SK-N-SH treated with all-trans-retinoic acid at 6 μM for 48 hours (cell line): ENCODE measurements around the gene SAP30L.
A peak's percentile ranks its signal among the peaks of the same experiment; 100 is the strongest.

ENCODE experiments used
- ATAC-seq: fragments of 200-7000 bp; cut with Tn5 transposase; 3 replicates; pipeline ENCODE4 v1.9.1; 2020; ENCODE audit warnings: mild to moderate bottlenecking, moderate library complexity
- ARNTL ChIP-seq: fragments of 450-650 bp; formaldehyde crosslinking; IDR thresholded peaks from 2 replicates; pipeline ENCODE4 v1.5.0; 2020; ENCODE audit warnings: low read depth, mild to moderate bottlenecking, moderate library complexity, borderline replicate concordance
- BACH2 ChIP-seq: fragments of 250-450 bp; sonication (Bioruptor Pico); IDR thresholded peaks from 2 replicates; pipeline ENCODE4 v1.9.0; 2021; ENCODE audit warnings: mild to moderate bottlenecking, borderline replicate concordance
- CREB5 ChIP-seq: fragments of 250-450 bp; sonication (Bioruptor Pico); IDR thresholded peaks from 2 replicates; pipeline ENCODE4 v1.5.1; 2020; ENCODE audit warnings: low read depth, mild to moderate bottlenecking, moderate library complexity
- CSDC2 ChIP-seq: fragments of 250-450 bp; sonication (Bioruptor Pico); IDR thresholded peaks from 2 replicates; pipeline ENCODE4 v1.5.0; 2020; ENCODE audit warnings: mild to moderate bottlenecking, moderate library complexity
- ESRRG ChIP-seq: fragments of 250-450 bp; sonication (Bioruptor Pico); IDR thresholded peaks from 2 replicates; pipeline ENCODE4 v1.6.1; 2021; ENCODE audit warnings: mild to moderate bottlenecking
- ISL1 ChIP-seq: fragments of 250-450 bp; sonication (Bioruptor Pico); IDR thresholded peaks from 2 replicates; pipeline ENCODE4 v2.1.2; 2022; ENCODE audit warnings: mild to moderate bottlenecking, moderate library complexity
- OSR1 ChIP-seq: fragments of 250-450 bp; sonication (Bioruptor Pico); IDR thresholded peaks from 2 replicates; pipeline ENCODE4 v1.8.0; 2022; ENCODE audit warnings: moderate library complexity, mild to moderate bottlenecking, inconsistent platforms
- PATZ1 ChIP-seq: fragments of 250-450 bp; sonication (Bioruptor Pico); IDR thresholded peaks from 2 replicates; pipeline ENCODE4 v1.8.0; 2020; ENCODE audit warnings: mild to moderate bottlenecking, moderate library complexity, borderline replicate concordance
- PPARA ChIP-seq: fragments of 250-450 bp; sonication (Bioruptor Pico); IDR thresholded peaks from 2 replicates; pipeline ENCODE4 v1.5.0; 2020; ENCODE audit warnings: mild to moderate bottlenecking, borderline replicate concordance
- RARB ChIP-seq: fragments of 250-450 bp; sonication (Bioruptor Pico); IDR thresholded peaks from 2 replicates; pipeline ENCODE4 v1.8.0; 2021; ENCODE audit warnings: mild to moderate bottlenecking, moderate library complexity
- SNAI2 ChIP-seq: fragments of 250-450 bp; sonication (Bioruptor Pico); IDR thresholded peaks from 2 replicates; pipeline ENCODE4 v1.5.0; 2020; ENCODE audit warnings: mild to moderate bottlenecking, moderate library complexity
- TCF4 ChIP-seq: fragments of 250-450 bp; sonication (Bioruptor Pico); IDR thresholded peaks from 2 replicates; pipeline ENCODE4 v1.8.0; 2021; ENCODE audit warnings: mild to moderate bottlenecking, moderate library complexity, borderline replicate concordance
- TOX ChIP-seq: fragments of 250-450 bp; sonication (Bioruptor Pico); IDR thresholded peaks from 2 replicates; pipeline ENCODE4 v1.8.0; 2021; ENCODE audit warnings: mild to moderate bottlenecking, moderate library complexity, borderline replicate concordance
- TSHZ2 ChIP-seq: fragments of 250-450 bp; sonication (Bioruptor Pico); IDR thresholded peaks from 2 replicates; pipeline ENCODE4 v1.5.0; 2020; ENCODE audit warnings: mild to moderate bottlenecking, moderate library complexity
- ZC3H10 ChIP-seq: fragments of 250-450 bp; sonication (Bioruptor Pico); IDR thresholded peaks from 2 replicates; pipeline ENCODE4 v1.5.1; 2021; ENCODE audit warnings: mild to moderate bottlenecking, moderate library complexity
- ZFP3 ChIP-seq: fragments of 250-450 bp; sonication (Bioruptor Pico); IDR thresholded peaks from 2 replicates; pipeline ENCODE4 v1.5.0; 2020; ENCODE audit warnings: mild to moderate bottlenecking, moderate library complexity
- ZFP30 ChIP-seq: fragments of 450-650 bp; formaldehyde crosslinking; IDR thresholded peaks from 2 replicates; pipeline ENCODE4 v1.5.0; 2022; ENCODE audit warnings: mild to moderate bottlenecking, moderate library complexity
- ZNF565 ChIP-seq: fragments of 450-650 bp; formaldehyde crosslinking; conservative IDR thresholded peaks from 2 replicates; pipeline ENCODE4 v1.5.0; 2020; ENCODE audit warnings: low read depth, mild to moderate bottlenecking, moderate library complexity
- ZNF8 ChIP-seq: fragments of 450-650 bp; formaldehyde crosslinking; IDR thresholded peaks from 2 replicates; pipeline ENCODE4 v1.5.0; 2020; ENCODE audit warnings: mild to moderate bottlenecking, moderate library complexity
- TF ChIP-seq, protein P1 (sequence below): fragments of 250-450 bp; sonication (Bioruptor Pico); IDR thresholded peaks from 2 replicates; pipeline ENCODE4 v1.8.0; 2021; ENCODE audit warnings: low read depth, mild to moderate bottlenecking, moderate library complexity, borderline replicate concordance
- TF ChIP-seq, protein P2 (sequence below): fragments of 250-450 bp; sonication (Bioruptor Pico); IDR thresholded peaks from 2 replicates; pipeline ENCODE4 v1.5.1; 2021; ENCODE audit warnings: mild to moderate bottlenecking, moderate library complexity

The SAP30L gene

DNA sequence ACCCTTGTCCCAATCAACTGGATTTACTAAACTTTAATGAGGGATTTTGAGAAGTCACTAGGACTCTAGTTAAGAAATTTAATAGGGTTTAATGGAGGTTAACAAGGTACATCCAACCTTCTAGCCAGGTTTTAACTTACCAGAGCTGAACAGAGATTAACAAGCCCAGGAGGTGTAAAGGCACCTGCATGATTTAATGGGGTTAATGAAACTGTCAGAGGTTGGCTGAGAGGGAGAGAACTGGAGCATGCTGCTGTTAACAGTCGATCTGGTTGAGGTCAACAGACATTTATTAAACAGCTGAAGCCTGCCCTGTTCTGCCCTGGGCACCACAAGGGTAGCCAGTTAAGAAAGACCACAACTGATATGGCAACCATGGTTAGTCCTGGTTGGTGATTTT is 18.6 kb downstream of the SAP30L start:
- no peak for ATAC-seq
- TF ChIP-seq TOX (CRISPR knock-in tag) (no peak), ZNF8 (CRISPR knock-in tag) (no peak), CREB5 (CRISPR knock-in tag) (no peak), PPARA (no peak), ISL1 (CRISPR knock-in tag) (no peak), CSDC2 (CRISPR knock-in tag) (no peak), ZFP30 (CRISPR knock-in tag) (no peak), TCF4 (CRISPR knock-in tag) (no peak)
- TF ChIP-seq, all 23 proteins: peak for 0

DNA sequence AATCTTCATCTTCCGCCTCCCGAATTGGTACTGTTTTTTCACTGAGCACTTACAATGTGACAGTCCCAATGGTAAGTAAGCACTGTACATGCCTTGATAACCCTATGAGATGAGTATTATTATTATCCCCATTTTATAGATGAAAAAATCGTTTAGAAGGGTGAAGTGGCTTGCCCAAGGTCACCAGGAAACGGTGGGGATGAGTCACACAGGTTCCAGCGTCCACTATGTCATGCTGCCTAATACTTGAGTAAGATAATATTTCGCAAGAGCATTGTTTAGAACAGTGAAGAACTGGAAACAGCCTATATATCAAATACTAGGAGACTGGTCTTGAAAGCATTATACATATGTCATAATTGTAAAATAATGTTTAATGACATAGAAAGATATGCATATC is 19.4 kb downstream of the SAP30L start:
- ATAC-seq, result no peak
- no peak for TF ChIP-seq CSDC2 (CRISPR knock-in tag)
- no peak for TF ChIP-seq ISL1 (CRISPR knock-in tag)
- no peak for TF ChIP-seq BACH2
- TF ChIP-seq RARB (CRISPR knock-in tag), result no peak
- TF ChIP-seq, protein P1, sequence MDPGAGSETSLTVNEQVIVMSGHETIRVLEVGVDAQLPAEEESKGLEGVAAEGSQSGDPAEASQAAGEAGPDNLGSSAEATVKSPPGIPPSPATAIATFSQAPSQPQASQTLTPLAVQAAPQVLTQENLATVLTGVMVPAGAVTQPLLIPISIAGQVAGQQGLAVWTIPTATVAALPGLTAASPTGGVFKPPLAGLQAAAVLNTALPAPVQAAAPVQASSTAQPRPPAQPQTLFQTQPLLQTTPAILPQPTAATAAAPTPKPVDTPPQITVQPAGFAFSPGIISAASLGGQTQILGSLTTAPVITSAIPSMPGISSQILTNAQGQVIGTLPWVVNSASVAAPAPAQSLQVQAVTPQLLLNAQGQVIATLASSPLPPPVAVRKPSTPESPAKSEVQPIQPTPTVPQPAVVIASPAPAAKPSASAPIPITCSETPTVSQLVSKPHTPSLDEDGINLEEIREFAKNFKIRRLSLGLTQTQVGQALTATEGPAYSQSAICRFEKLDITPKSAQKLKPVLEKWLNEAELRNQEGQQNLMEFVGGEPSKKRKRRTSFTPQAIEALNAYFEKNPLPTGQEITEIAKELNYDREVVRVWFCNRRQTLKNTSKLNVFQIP, result no peak
- no peak for TF ChIP-seq PATZ1

DNA sequence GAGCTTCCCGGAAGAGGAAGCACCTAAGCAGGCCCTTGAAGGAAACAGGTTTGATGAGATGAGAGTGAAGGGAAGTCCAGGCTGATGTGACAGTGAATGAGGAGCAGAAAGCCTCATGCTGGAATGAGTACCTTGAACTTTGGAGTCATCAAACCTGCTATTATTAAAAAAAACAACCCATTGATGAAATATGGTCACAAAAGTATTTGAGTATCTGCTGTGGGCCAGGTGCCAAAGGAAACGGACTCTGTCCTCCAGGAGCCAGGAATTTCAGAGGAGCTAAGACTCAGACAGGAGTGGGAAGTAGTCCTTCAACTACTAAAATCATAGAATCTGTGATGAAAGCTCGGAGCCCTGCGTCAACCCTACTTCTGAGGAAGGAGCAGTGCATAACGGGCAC is 20.4 kb downstream of the SAP30L start:
- TF ChIP-seq RARB (CRISPR knock-in tag), result no peak
- ATAC-seq, result no peak

DNA sequence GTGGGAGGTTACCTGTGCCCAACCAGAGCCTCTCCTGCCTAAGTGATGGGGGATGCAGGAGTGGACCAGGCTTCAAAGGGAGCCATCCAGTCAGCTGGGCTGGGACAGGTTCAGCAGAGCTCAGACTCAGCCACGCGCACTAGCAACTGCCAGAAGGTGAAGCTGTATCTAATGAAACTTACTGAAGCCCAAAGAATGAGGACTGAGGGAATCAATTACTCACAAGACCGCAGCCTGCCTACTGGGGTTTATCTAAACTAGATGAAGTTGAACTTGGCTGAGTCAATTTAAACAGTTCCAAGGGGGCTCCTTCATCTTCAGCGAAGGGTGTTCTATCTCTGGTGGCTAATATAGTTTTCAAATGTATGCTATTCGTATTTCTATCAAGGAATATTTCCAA is 20.9 kb downstream of the SAP30L start:
- ATAC-seq, result no peak
- TF ChIP-seq ARNTL (CRISPR knock-in tag) (no peak), ISL1 (CRISPR knock-in tag) (no peak), ESRRG (CRISPR knock-in tag) (no peak), CREB5 (CRISPR knock-in tag) (no peak), ZNF565 (CRISPR knock-in tag) (no peak), ZC3H10 (CRISPR knock-in tag) (no peak), ZNF8 (CRISPR knock-in tag) (no peak), RARB (CRISPR knock-in tag) (no peak)
- TF ChIP-seq, all 23 proteins: peak for 0

DNA sequence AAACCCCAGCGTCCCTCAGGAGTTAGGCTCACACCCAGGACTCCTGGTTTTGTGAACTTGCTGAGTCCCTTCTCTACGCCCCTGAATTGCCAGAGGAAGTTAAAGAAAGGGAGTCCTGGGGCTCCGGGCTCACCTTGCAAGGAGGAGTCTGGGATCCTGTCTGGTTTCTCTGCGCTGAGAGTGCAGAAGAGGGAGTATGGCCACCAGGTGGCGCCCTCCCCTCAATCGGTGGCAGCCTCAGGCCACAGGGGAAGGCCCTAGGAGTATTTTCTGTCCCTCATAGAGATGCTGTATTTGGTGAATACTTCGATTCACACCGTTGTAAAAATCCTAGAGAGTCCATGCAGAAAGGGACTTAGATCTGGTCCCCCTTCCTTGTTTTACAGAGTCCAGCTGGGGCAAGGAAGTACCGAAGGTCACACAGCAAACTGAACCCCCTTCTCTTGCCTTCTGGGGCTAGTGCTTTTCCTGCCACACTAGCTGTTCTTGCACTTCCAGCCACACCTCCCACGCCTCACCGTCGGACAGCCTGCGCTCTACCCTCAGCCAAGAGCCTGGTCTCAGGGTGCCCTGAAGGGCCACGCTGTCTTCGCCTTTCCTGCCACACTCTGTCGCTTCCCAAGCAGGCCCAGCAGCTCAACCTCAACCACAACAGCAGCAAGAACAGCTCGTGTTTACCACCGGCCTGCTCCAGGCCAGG is 22.0 kb downstream of the SAP30L start:
- peak; percentile 99 for ATAC-seq

More for the DNA sequence above, 22.0 kb downstream of the SAP30L start:
- no peak for TF ChIP-seq ISL1 (CRISPR knock-in tag)
- TF ChIP-seq ZFP30 (CRISPR knock-in tag), result no peak
- TF ChIP-seq RARB (CRISPR knock-in tag), result no peak
- no peak for TF ChIP-seq ARNTL (CRISPR knock-in tag)
- TF ChIP-seq ESRRG (CRISPR knock-in tag), result no peak
- TF ChIP-seq TOX (CRISPR knock-in tag), result no peak
- TF ChIP-seq ZC3H10 (CRISPR knock-in tag), result no peak
- TF ChIP-seq TSHZ2 (CRISPR knock-in tag), result no peak
- TF ChIP-seq ZNF565 (CRISPR knock-in tag), result no peak
- TF ChIP-seq, protein P2, sequence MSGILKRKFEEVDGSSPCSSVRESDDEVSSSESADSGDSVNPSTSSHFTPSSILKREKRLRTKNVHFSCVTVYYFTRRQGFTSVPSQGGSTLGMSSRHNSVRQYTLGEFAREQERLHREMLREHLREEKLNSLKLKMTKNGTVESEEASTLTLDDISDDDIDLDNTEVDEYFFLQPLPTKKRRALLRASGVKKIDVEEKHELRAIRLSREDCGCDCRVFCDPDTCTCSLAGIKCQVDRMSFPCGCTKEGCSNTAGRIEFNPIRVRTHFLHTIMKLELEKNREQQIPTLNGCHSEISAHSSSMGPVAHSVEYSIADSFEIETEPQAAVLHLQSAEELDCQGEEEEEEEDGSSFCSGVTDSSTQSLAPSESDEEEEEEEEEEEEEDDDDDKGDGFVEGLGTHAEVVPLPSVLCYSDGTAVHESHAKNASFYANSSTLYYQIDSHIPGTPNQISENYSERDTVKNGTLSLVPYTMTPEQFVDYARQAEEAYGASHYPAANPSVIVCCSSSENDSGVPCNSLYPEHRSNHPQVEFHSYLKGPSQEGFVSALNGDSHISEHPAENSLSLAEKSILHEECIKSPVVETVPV (CRISPR knock-in tag), result no peak
- TF ChIP-seq SNAI2, result no peak
- TF ChIP-seq OSR1, result no peak
- TF ChIP-seq TCF4 (CRISPR knock-in tag), result no peak
- no peak for TF ChIP-seq ZFP3 (CRISPR knock-in tag)
- TF ChIP-seq, protein P1, result no peak
- TF ChIP-seq ZNF8 (CRISPR knock-in tag), result no peak
